HepG2 (cell line): ENCODE data around the gene TEF. TPM values are rescaled to one million over a fixed set of nuclear protein-coding genes. Genes with fewer than 3 reads are reported as not detected.

Source experiments
- FOXA1 ChIP-seq, 2 experiments: fragments of 450-650 bp in 1 of 2; sonication (generic) in 1 of 2; formaldehyde crosslinking in 1 of 2; IDR thresholded peaks; 2 replicates each; pipeline versions ENCODE4 v1.4.0 to v1.6.1; 2016 to 2020; ENCODE audit warnings: missing genetic modification reagents in 1 of 2
- KLF11 ChIP-seq: IDR thresholded peaks from 2 replicates; pipeline ENCODE4 v1.6.1; 2016; ENCODE audit warnings: missing compliant biosample characterization
- MAF1 ChIP-seq: sonication (generic); formaldehyde crosslinking; IDR thresholded peaks from 2 replicates; pipeline ENCODE4 v1.5.0; 2020; ENCODE audit warnings: missing genetic modification reagents, borderline replicate concordance
- NFKB2 ChIP-seq: sonication (generic); formaldehyde crosslinking; IDR thresholded peaks from 2 replicates; pipeline ENCODE4 v1.4.0; 2020; ENCODE audit warnings: missing genetic modification reagents, borderline replicate concordance
- POLR2AphosphoS5 ChIP-seq: IDR thresholded peaks from 2 replicates; pipeline ENCODE4 v1.6.1; 2012; ENCODE audit warnings: low read depth, low read length
- RBAK ChIP-seq: sonication (generic); formaldehyde crosslinking; IDR thresholded peaks from 2 replicates; pipeline ENCODE4 v1.5.1; 2020; ENCODE audit warnings: mild to moderate bottlenecking, missing genetic modification reagents
- RCOR2 ChIP-seq: IDR thresholded peaks from 2 replicates; pipeline ENCODE4 v1.6.1; 2016; ENCODE audit warnings: missing biosample characterization, missing genetic modification reagents
- ZBTB8A ChIP-seq: sonication (generic); formaldehyde crosslinking; IDR thresholded peaks from 2 replicates; pipeline ENCODE4 v1.4.0; 2020; ENCODE audit warnings: mild to moderate bottlenecking, low read depth, missing genetic modification reagents, borderline replicate concordance
- ZNF180 ChIP-seq: sonication (generic); formaldehyde crosslinking; IDR thresholded peaks from 2 replicates; pipeline ENCODE4 v1.4.0; 2020; ENCODE audit warnings: low read depth, missing genetic modification reagents, borderline replicate concordance
- ZNF343 ChIP-seq: sonication (generic); formaldehyde crosslinking; IDR thresholded peaks from 2 replicates; pipeline ENCODE4 v1.4.0; 2020; ENCODE audit warnings: mild to moderate bottlenecking, missing genetic modification reagents
- ZNF761 ChIP-seq: sonication (generic); formaldehyde crosslinking; conservative IDR thresholded peaks from 2 replicates; pipeline ENCODE4 v1.4.0; 2020; ENCODE audit warnings: mild to moderate bottlenecking, missing genetic modification reagents
- ZNF776 ChIP-seq: sonication (generic); formaldehyde crosslinking; IDR thresholded peaks from 2 replicates; pipeline ENCODE4 v1.4.0; 2020; ENCODE audit warnings: mild to moderate bottlenecking, missing genetic modification reagents
- ZSCAN20 ChIP-seq: sonication (generic); formaldehyde crosslinking; IDR thresholded peaks from 2 replicates; pipeline ENCODE4 v1.4.0; 2020; ENCODE audit warnings: missing genetic modification reagents, mild to moderate bottlenecking, borderline replicate concordance
- polyA plus RNA-seq, 8 experiments: library from polyadenylated mRNA; depleted of rRNA in 3 of 8; stranded (reverse) in 7 of 8; unstranded in 1 of 8; fragments of >200 nt; fragmentation: Illumina TruSeq in 4 of 8; extraction: Trizol in 4 of 8; gene quantifications; 2 replicates each; pipeline versions ENCODE4 v1.2.1 to v1.2.3, GENCODE V29; 2011 to 2016; ENCODE audit warnings: low read depth in 4 of 8, missing spikeins in 1 of 8, mixed read lengths in 1 of 8; ENCODE audit not compliant: insufficient read depth in 1 of 8
- total RNA-seq, 5 experiments: library from RNA; depleted of rRNA; stranded (reverse); fragments of >200 nt; fragmentation: Illumina TruSeq; extraction: Trizol; gene quantifications; 2 replicates each; pipeline ENCODE4 v1.2.3, GENCODE V29; 2016; ENCODE audit warnings: low read depth in 1 of 5
- TF ChIP-seq, protein P1 (sequence below): sonication (generic); formaldehyde crosslinking; IDR thresholded peaks from 2 replicates; pipeline ENCODE4 v1.4.0; 2020; ENCODE audit warnings: mild to moderate bottlenecking, missing genetic modification reagents
- TF ChIP-seq, protein P2 (sequence below): sonication (generic); formaldehyde crosslinking; IDR thresholded peaks from 2 replicates; pipeline ENCODE4 v1.4.0; 2020; ENCODE audit warnings: missing genetic modification reagents
- TF ChIP-seq, protein P3 (sequence below): sonication (generic); formaldehyde crosslinking; IDR thresholded peaks from 2 replicates; pipeline ENCODE4 v1.4.0; 2020; ENCODE audit warnings: missing genetic modification reagents
- TF ChIP-seq, protein P4 (sequence below): fragments of 450-650 bp; IDR thresholded peaks from 2 replicates; pipeline ENCODE4 v1.6.1; 2016

The TEF gene
- total and polyA plus RNA-seq, 2 of the 13 experiments (the other 11 are each of a cell fraction or from before 2014, with no cell fraction given): 7.6 to 11.2 TPM

DNA sequence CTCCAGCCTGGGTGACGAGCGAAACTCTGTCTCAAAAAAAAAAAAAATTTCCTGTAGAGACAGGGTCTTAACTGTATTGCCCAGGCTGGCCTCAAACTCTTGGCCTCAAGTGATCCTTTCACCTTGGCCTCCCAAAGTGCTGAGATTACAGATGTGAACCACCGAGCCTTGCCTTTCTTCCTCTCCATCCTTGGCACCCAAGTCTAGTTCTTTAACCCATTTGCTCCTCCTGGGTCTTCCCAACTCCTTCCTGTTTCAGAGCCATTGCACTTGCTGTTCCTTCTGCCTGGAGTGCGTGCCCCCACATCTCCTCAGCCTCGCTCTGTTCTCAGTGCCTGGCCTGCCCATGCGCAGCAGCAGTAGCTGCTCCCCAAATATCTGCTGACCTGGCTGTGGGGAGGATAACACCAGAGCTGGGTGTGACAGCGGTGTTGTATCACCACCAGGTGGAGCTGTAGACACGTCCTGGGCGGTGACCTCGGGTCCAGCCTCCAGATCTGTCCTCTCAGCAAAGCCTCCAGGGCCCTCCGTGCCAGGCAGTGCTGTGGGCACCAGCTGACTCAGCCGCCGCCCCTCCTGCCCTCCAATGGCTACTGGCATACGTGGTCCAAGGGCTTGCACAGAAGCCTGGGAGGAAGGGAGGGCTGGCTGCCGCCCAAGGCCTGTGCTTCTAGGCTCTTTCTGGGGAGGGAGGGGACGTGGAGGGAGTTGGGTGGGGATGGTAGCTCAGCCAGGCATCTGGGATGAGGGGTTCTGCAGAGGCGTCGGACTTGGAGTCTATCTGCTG lies 22.0 kb downstream of the TEF start (continued):
- peak; percentile 62; the same call in 1 of the 2 replicates for TF ChIP-seq RCOR2 (CRISPR knock-in tag)
- TF ChIP-seq ZBTB8A (CRISPR knock-in tag): no peak
- TF ChIP-seq, protein P1, sequence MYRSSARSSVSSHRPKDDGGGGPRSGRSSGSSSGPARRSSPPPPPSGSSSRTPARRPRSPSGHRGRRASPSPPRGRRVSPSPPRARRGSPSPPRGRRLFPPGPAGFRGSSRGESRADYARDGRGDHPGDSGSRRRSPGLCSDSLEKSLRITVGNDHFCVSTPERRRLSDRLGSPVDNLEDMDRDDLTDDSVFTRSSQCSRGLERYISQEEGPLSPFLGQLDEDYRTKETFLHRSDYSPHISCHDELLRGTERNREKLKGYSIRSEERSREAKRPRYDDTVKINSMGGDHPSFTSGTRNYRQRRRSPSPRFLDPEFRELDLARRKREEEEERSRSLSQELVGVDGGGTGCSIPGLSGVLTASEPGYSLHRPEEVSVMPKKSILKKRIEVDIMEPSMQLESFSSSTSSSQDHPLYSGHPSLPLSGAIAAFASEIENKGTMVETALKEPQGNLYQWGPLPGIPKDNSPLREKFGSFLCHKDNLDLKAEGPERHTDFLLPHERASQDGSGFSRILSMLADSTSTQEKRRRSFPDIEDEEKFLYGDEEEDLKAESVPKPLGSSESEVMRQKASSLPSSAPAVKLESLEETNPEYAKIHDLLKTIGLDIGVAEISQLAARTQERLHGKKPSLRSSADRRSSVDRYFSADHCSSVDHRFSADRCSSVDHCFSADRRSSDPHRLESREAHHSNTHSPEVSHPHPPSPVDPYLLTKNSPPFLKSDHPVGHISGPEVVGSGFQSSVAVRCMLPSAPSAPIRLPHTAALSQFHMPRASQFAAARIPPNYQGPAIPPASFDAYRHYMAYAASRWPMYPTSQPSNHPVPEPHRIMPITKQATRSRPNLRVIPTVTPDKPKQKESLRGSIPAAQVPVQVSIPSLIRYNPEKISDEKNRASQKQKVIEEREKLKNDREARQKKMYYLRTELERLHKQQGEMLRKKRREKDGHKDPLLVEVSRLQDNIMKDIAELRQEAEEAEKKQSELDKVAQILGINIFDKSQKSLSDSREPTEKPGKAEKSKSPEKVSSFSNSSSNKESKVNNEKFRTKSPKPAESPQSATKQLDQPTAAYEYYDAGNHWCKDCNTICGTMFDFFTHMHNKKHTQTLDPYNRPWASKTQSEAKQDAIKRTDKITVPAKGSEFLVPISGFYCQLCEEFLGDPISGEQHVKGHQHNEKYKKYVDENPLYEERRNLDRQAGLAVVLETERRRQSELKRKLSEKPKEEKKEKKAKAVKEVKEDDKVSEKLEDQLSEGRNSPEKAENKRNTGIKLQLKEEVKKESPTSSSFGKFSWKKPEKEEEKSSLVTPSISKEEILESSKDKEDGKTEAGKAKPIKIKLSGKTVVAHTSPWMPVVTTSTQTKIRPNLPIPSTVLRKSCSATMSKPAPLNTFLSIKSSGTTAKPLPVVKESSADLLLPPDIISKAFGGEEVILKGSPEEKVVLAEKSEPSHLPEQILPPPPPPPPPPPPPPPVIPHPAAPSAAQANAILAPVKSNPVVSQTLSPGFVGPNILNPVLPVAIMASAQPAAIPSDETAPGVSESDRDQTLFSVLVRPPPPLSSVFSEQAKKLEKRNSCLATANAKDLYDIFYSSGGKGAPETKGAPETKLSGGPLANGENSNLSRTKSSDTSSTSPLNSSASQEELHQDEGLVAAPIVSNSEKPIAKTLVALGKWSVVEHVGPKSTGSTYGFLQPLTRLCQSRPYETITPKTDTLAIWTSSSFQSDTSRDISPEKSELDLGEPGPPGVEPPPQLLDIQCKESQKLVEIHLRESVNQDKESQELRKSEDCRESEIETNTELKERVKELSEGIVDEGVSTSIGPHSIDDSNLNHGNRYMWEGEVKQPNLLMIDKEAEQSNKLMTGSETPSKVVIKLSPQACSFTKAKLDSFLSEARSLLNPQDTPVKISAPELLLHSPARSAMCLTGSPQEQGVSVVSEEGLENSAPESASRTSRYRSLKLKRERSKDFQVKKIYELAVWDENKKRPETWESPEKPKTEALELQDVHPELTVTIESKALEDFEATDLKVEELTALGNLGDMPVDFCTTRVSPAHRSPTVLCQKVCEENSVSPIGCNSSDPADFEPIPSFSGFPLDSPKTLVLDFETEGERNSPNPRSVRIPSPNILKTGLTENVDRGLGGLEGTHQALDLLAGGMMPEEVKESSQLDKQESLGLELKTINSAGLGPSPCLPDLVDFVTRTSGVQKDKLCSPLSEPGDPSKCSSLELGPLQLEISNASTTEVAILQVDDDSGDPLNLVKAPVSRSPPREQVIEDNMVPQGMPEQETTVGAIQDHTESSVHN (CRISPR knock-in tag): no peak
- no peak for TF ChIP-seq ZNF180
- TF ChIP-seq, protein P2, sequence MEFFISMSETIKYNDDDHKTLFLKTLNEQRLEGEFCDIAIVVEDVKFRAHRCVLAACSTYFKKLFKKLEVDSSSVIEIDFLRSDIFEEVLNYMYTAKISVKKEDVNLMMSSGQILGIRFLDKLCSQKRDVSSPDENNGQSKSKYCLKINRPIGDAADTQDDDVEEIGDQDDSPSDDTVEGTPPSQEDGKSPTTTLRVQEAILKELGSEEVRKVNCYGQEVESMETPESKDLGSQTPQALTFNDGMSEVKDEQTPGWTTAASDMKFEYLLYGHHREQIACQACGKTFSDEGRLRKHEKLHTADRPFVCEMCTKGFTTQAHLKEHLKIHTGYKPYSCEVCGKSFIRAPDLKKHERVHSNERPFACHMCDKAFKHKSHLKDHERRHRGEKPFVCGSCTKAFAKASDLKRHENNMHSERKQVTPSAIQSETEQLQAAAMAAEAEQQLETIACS: no peak
- TF ChIP-seq, protein P3, sequence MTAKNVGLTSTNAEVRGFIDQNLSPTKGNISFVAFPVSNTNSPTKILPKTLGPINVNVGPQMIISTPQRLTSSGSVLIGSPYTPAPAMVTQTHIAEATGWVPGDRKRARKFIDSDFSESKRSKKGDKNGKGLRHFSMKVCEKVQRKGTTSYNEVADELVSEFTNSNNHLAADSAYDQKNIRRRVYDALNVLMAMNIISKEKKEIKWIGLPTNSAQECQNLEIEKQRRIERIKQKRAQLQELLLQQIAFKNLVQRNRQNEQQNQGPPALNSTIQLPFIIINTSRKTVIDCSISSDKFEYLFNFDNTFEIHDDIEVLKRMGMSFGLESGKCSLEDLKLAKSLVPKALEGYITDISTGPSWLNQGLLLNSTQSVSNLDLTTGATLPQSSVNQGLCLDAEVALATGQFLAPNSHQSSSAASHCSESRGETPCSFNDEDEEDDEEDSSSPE (CRISPR knock-in tag): no peak
- peak; percentile 28; the same call in 1 of the 2 replicates for TF ChIP-seq NFKB2
- no peak for TF ChIP-seq KLF11 (CRISPR knock-in tag)
- no peak for TF ChIP-seq MAF1 (CRISPR knock-in tag)
- no peak for TF ChIP-seq ZSCAN20 (CRISPR knock-in tag)
- TF ChIP-seq ZNF776 (CRISPR knock-in tag): no peak
- no peak for TF ChIP-seq RBAK (CRISPR knock-in tag)
- no peak for TF ChIP-seq POLR2AphosphoS5
- 0 out of 2 replicates have a peak, but pooled peaks have one; percentile 30 for TF ChIP-seq ZNF761 (CRISPR knock-in tag)
- TF ChIP-seq, protein P4, sequence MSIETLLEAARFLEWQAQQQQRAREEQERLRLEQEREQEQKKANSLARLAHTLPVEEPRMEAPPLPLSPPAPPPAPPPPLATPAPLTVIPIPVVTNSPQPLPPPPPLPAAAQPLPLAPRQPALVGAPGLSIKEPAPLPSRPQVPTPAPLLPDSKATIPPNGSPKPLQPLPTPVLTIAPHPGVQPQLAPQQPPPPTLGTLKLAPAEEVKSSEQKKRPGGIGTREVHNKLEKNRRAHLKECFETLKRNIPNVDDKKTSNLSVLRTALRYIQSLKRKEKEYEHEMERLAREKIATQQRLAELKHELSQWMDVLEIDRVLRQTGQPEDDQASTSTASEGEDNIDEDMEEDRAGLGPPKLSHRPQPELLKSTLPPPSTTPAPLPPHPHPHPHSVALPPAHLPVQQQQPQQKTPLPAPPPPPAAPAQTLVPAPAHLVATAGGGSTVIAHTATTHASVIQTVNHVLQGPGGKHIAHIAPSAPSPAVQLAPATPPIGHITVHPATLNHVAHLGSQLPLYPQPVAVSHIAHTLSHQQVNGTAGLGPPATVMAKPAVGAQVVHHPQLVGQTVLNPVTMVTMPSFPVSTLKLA: no peak
- TF ChIP-seq FOXA1 (IDR thresholded peaks at IDR 0.05): no peak
- TF ChIP-seq FOXA1 (CRISPR knock-in tag; IDR thresholded peaks at IDR 0.05): peak; percentile 65
- TF ChIP-seq ZNF343 (CRISPR knock-in tag): no peak
